Left forelimb (tissue), 1 donor: ENCODE measurements around the gene SPSB3.
"Not testable (repeated sequence)": the region's sequence is repeated elsewhere in the genome, so short reads cannot be mapped to it uniquely, and the experiment has no call there.

ENCODE experiments used
- DNase-seq: peaks from one replicate; pipeline ENCODE4 v3.0.0-alpha.2; 2018; ENCODE audit warnings: low spot score

The SPSB3 gene

DNA sequence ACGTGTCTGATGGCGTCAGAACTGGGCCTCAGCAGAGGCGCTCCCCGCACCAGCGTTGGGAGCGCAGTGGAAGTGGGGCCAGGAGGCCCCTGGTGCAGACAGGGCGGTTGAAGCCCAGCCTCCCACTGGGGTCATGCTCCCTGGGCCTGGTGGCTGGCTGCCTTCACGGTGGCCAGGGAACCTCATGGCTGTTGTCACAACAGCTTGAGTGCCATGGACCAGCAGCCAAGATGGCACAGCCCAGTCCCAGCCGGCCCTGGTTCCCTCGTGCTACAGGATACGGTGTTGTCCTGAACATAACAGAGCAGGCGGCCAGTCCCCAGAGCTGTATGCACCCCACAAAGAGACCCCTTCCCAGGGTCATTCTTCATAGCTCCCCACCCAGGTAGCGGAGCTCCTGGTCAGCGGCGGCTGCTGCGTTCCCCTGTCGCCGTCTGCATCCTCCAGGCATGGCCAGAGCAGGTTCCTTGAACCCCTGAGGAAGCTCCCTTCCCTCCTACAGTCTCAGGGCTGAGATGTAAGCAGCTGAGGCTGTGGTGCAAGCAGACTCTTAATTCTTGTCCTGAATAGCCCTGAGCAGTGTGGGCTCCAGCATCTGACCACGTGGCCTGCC, 40.7 kb downstream of the SPSB3 start:
- DNase-seq: no peak

DNA sequence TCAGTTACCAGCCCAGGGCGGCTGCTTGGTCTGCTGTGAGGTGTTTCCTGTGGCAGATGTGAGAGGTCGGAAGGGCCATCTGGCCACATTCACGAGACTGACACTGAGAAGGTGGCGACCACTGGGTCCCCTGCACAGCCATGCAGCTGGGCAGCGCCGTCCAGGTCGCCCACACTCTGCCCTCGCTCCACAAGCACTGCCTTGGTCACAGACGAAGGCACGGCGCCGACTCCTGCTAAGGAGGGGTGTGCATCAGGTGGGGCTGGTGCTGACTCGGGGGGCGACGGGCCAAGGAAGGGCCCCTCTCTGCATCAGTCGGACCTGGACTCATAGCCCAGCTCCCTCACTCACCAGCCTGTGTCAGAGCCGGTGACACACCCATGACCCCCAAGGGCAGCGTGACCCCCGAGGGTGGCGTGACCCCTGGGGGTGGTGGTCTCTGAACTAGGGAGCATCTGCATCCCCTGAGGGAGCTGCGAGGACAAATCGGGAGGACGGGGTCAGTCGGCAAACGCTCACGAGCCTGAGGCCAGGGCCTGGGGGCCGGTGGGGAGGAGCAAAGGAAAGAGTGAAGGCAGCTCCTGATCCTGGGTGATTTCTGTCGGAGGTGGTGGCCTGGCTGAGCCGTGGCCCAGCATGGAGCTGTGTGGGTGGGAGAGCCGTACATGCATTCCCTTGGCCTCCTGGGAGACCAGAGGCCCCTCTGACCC, 41.4 kb downstream of the SPSB3 start:
- no peak for DNase-seq

DNA sequence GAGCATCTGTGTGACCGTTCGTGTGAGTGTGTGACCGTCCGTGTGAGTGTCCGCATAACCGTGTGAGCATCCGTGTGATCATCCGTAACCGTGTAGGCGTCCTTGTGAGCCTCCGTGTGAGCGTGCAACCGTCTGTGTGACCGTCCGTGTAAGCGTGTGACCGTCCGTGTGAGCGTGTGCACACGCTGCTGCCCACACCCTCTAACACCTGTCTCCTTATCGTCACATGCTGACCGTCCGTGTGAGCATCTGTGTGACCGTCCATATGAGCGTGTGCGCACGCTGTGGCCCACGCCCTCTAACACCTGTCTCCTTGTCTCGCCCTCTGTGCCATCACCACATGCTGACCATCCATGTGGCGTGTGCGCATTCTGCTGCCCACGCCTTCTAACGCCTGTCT, 42.1 kb downstream of the SPSB3 start:
- no peak for DNase-seq

DNA sequence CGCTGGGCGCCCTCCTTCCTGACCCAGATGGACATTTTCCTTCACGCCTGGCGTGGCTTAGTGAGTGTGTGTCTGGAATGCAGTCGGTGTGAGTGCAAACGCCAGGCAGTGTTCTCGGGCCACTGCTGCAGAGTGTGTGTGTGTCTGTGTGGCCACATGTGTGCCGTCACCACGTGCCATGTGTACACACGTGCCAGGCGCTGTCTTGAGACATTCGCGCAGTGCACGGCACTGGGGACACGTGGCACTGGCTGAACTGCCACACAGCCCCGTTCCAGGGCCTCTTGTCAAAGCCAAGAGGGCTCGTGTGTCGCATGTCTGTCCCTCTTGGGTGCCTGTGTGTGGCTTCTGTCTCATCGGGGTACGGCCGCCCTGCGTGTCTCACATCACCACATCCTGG, 47.6 kb downstream of the SPSB3 start:
- no peak for DNase-seq

DNA sequence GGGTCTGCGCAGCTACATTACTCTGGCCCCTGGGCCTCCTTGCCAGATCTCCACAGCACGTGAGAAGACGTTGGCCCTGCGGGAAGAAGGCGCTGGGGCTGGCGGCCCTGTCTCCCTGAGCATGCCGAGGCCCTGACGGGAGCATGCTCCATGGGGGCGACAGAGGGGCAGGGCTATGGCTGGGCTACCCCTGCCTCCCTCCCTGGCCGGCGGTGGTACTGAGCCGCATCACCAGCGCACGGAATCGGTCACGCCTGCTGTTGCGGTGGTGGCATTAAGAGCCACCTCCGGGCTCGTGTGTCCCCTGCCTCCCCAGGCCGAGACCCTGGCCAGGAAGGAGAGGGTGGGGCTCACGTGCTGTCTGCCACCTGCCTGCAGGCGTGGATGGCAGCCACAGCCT, 48.2 kb downstream of the SPSB3 start:
- DNase-seq: no peak

DNA sequence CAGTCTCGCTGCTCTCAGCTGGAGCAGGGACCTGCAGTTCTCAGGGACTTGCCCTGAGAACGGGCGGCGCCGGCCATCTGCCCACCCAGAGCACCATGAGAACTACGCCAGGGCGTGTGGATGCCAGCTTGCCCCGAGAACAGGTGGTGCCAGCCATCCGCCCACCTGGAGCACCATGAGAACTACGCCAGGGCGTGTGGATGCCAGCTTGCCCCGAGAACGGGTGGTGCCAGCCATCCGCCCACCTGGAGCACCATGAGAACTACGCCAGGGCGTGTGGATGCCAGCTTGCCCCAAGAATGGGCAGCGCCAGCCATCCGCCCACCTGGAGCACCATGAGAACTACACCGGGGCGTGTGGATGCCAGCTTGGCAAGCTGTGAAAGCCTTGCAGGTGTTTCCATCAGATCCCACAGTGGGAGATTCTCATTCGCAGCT, 49.8 kb downstream of the SPSB3 start:
- DNase-seq: not testable (repeated sequence)

DNA sequence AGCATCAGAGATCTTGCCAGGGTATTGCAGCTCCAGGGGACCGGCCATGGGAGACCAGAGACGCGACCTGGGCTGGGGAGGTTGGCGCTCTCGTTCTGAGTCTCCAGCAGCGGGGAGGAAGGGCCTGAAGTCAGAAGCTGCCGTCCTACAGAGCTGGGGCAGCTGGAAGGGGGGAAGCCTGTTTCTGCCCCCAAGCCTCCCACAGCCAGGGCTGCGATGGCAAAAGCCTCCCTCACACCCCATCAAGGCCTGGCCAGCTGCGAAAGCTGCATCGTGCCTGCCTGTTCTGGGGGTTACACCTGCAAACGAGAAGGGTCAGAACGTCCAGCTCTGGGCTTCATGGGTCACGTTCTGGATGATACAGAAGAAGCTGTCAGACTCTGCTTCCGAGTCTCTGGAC, 50.3 kb downstream of the SPSB3 start:
- DNase-seq: no peak

DNA sequence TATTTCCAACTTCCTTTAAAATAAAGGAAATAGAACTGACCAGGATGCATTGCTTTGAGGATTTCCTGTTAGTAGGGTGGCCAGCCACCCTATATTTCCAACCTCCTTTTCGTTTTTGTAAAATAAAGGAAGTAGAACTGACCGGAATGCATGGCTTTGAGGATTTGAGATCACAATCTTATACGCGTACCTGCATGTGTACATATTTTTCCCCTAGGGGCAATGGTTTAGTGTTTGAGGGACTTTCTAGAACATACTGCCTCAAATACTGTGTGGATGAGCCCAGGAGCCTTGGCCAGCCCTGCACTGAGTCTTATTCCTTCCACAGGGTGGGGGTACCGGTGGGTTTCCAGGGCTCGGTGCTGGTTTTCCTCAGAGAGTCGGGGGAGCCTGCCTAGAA, 50.8 kb downstream of the SPSB3 start:
- DNase-seq: no peak

DNA sequence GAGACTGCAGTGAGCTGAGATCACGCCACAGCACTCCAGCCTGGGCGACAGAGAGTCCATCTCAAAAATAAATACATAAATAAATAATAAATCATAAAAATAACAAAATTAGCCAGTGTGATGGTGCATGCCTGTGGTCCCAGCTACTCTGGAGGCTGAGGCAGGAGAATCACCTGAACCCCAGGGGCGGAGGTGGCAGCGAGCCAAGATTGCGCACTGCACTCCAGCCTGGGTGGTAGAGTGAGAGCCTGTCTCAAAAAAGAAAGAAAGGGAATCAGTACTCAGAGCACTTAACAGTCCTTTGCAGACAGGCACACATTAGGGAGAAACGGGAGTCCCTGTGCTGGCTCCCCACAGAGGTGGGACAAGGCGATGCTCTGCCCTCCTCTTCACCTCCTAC, 51.3 kb downstream of the SPSB3 start:
- no peak for DNase-seq

DNA sequence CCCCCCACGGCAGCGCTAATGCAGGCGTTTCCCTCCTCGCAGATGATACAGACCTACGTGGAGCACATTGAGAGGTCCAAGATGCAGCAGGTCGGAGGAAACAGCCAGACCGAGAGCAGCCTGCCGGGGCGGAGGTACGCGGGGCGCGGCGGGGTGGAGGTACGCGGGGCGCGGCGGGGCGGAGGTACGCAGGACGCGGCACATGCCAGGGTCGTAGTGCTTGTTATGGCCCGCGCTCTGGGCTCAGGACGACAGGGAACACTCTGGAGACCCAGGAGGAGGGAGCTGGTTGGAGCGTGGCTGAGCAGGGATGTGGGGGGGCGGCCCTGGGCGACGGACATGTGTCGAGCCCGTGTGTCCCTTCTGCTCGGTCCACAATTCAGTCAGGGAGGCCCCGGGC, 52.9 kb downstream of the SPSB3 start:
- no peak for DNase-seq

DNA sequence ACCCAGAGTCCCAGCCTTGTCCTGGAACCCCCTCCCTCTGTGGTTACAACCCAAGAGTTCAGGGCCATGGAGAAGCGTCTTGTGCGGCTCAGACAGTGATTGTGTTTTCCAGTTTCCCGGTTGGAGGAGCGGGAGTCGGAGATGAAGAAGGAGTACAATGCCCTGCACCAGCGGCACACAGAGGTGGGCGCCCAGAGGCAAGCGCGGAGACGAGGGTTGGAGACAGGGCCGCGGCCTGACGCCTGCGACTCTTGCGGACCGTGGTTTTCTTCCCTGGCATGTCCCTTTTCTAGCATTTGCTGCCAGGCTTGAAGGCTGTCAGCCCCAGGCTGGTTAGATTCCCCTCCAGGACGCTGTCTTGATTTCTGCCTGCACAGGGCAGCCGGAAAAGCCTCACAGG, 53.3 kb downstream of the SPSB3 start:
- DNase-seq: no peak

DNA sequence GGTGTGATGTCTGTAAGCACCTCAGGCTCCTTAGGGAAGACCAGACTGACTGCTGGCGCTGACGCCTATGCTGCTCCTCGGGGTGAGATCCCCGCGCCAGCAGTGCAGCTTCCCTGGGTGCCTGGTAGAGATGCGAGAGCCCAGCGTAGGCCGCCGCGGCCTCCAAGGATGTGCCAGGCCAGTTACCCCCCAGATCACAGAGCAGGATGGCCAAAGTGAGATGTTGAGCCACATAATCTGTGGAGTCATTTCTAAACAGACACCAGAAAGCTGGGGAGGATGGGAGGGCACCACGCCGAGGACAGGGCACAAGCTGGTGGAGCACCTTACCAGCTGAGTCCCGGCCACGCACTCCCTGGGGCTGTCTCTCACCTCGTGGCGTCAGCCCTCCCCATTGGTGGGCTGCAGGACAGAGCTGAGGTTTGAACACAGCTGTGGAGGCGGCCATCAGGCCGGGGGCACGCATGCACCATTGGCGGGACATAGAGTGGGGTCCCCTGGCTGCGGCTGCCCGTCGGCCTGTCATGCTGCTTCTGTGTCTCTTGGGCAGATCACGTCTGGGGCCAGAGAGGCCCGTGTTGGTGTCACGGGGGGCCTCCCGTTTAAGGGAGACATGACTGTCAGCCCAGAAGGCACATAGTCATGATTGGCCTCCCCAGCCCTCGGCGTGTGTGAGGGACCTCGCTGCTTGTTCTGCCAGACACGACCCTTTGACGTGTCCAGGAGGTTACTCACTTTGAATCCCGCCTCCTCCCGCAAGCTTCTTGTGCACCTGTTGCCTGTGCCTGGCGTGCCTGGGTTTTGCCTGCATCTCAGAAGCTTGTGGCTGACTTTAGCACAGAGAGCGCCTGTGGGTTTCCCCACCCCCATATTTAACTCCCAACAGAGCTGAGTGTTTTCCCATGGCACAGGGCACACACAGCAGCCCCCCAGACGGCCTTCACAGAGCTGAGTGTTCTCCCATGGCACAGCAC, 54.4 kb downstream of the SPSB3 start:
- no peak for DNase-seq
